Inferior parietal cortex (tissue), 1 donor: ENCODE measurements around the gene SLC25A2.
"Not testable (repeated sequence)": the region's sequence is repeated elsewhere in the genome, so short reads cannot be mapped to it uniquely, and the experiment has no call there.

Experiments
- DNase-seq: peaks from one replicate; pipeline ENCODE4 v3.0.0-alpha.2; 2016; ENCODE audit errors: extremely low spot score

SLC25A2 gene

DNA sequence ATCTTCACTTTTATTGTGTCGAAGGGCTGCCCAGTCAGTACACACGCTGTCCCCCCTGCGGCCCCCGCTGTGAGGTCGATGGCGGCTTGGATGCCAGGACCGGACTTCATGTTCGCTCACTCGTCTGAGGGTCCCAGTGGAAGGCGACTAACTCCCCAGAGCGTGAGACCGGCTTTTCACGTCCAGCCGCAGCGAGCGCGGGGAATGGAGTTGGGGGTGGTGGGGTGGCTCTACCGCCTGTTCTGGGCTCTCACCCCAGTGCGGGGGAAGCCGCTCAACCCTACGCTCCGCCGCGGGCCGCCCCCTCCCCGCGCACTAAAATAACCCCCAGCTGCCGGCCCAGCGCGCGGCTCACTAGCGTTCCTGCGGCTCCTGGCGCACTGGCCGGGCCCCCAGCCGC is at the start of gene SLC25A2:
Gene SLC25A2 (minus strand): TSS at position 294 of the 400 bp plus-strand sequence. CDS start 184 bp downstream, at position 110.
- DNase-seq, result no peak

DNA sequence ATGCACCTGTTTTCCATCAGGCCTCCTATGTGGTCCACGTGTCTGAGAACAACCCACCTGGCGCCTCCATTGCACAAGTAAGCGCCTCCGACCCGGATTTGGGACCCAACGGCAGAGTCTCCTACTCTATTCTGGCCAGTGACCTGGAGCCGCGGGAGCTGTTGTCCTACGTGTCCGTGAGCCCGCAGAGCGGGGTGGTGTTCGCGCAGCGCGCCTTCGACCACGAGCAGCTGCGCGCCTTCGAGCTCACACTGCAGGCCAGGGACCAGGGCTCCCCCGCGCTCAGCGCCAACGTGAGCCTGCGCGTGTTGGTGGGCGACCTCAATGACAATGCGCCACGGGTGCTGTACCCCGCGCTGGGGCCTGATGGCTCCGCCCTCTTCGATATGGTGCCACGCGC is 47.7 kb upstream of the SLC25A2 start:
- no peak for DNase-seq

DNA sequence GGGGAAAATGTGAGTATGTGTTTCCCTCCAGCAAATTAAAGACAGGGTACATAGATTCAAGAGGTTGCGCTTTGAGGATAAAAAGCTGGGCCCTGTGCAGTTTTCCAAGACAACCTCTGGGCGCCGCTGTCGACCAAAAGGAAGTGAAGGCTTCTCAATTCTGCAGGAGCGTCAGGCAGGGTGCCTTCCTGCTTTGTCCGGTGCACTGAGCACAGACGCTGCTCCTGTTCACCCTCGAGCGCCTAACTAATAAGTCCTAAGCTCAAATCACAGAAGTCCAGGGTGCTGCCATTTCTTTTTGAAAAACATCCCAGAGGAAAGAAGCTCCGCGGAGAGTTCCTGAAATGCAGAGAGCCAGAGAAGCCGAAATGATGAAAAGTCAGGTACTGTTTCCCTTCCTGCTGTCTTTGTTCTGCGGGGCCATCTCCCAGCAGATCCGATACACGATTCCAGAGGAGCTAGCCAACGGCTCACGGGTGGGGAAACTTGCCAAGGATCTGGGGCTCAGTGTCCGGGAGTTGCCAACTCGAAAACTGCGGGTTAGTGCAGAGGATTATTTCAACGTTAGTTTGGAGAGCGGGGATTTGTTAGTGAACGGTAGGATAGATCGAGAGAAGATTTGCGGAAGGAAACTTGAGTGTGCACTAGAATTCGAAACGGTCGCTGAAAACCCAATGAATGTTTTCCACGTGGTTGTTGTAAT is 46.2 kb upstream of the SLC25A2 start, which contains the start of gene PCDHGB1:
Gene PCDHGB1 (plus strand): TSS at position 183 of the 703 bp plus-strand sequence. CDS start 162 bp downstream, at position 345.
- peak; percentile 24 for DNase-seq

DNA sequence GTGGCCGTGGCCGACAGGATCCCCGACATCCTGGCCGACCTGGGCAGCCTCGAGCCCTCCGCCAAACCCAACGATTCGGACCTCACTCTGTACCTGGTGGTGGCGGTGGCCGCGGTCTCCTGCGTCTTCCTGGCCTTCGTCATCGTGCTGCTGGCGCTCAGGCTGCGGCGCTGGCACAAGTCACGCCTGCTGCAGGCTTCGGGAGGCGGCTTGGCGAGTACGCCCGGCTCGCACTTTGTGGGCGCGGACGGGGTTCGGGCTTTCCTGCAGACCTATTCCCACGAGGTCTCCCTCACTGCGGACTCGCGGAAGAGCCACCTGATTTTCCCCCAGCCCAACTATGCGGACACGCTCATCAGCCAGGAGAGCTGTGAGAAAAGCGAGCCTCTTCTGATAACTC is 42.2 kb upstream of the SLC25A2 start:
- DNase-seq, result not testable (repeated sequence)

DNA sequence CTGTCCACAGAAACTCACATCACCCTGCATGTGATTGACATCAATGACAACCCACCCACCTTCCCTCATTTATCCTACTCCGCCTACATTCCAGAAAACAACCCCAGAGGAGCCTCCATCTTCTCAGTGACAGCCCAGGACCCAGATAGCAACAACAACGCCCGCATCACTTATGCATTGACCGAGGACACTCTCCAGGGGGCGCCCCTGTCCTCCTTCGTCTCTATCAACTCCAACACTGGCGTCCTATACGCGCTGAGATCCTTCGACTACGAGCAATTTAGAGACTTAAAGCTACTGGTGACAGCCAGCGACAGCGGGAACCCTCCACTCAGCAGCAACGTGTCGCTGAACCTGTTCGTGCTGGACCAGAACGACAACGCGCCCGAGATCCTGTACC is 41.5 kb upstream of the SLC25A2 start:
- no peak for DNase-seq

DNA sequence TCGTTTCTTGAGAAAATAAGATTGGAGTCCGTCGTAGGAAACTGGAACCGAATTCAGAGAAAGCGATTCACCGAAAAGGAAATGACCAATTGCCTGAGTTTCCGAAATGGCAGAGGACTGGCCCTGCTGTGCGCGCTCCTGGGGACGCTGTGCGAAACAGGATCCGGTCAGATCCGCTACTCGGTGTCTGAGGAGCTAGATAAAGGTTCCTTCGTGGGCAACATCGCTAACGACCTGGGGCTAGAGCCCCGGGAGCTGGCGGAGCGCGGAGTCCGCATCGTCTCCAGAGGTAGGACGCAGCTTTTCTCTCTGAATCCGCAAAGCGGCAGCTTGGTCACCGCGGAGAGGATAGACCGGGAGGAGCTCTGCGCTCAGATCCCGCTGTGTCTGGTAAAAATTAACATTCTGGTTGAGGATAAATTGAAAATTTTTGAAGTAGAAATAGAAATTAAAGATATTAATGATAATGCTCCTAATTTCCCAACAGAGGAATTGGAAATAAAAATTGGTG is 40.2 kb upstream of the SLC25A2 start:
- no peak for DNase-seq

DNA sequence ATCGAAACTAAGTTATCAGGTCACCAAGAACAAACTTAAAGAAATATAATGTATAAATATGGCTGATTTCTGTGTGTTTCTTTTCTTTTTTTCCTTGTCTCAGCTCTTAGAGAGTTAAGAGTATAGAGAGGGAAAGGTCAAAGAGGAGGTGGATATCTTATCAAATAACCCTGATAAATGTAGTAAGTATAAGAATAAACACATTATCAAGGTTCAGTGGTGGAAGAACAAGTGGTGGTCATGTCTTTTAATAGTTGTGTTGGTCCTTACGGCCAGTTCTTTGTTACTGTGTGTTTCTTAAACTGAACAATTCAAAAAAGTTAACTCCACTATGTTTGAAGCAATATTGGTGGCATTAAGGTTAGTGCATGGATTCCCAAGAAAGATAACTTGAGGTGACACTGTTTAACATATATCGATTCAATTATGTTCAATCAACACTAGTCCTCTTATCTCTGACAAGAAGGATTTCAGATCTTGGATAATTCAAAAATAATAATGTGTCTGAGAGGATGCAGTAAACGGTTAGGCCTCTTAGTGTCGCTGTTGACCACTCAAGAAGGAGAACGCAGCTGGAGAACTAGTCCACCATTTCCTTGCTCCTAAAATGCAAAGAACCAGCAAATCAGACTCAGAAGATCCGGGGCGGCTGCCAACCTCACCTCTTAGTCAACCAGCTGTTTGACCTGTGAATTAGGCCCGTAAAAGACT is 39.5 kb upstream of the SLC25A2 start, which contains the start of gene PCDHGA3:
Gene PCDHGA3 (plus strand): TSS at position 588 of the 711 bp plus-strand sequence. CDS start 205 bp downstream, outside the sequence.
- DNase-seq, result no peak

DNA sequence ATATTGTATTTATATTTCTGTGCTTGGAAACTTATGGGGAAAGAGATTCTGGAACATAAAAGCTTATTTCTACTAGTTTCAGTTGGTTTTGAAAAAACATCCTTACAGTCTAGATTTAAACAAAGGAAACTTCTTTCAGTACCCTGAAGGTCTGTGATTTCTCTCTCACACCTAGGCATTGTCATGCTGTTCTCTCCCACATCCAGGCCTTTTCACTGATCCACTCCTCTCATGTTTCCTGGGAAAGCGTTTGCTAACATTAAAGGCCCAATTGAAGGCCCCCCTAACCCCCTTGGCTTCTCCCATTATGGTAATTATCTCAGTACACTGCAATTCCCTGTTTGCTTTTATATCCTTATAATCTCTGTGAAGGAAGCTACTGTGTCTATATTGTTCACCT is 38.9 kb upstream of the SLC25A2 start:
- DNase-seq, result no peak

DNA sequence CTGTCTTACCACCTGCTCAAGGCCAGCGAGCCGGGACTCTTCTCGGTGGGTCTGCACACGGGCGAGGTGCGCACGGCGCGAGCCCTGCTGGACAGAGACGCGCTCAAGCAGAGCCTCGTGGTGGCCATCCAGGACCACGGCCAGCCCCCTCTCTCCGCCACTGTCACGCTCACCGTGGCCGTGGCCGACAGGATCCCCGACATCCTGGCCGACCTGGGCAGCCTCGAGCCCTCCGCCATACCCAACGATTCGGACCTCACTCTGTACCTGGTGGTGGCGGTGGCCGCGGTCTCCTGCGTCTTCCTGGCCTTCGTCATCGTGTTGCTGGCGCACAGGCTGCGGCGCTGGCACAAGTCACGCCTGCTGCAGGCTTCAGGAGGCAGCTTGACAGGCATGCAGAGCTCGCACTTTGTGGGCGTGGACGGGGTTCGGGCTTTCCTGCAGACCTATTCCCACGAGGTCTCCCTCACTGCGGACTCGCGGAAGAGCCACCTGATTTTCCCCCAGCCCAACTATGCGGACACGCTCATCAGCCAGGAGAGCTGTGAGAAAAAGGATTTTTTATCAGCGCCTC is 37.0 kb upstream of the SLC25A2 start:
- DNase-seq, result not testable (repeated sequence)

DNA sequence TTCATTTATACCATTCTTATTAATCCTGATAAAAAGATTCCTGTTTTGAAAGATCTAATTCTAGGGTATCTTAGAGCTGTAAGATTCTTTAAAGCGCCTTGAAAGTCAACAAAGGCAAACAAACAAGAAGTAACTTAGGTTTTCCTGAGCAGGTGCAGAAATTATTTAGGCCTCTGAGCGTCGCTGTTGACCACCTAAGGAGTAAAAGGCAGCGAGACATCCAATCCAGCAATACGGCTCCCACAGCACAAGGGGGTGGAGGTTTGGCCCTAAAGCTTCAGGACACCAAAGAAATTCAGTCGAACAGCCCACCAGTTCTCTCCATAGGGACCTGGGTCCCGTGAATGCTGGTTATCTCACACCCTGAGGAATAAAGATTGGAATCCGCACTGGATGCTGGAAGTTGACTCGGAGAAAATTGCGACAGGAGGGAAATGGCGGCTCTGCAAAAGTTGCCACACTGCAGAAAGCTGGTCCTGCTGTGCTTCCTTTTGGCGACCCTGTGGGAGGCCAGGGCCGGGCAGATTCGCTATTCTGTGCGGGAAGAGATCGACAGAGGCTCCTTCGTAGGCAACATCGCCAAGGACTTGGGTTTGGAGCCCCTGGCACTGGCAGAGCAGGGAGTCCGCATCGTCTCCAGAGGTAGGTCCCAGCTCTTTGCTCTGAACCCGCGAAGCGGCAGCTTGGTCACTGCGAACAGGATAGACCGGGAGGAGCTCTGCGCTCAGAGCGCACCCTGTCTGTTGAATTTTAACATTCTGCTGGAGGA is 34.9 kb upstream of the SLC25A2 start, which contains the start of gene PCDHGA2:
Gene PCDHGA2 (plus strand): TSS at position 223 of the 769 bp plus-strand sequence.
- no peak for DNase-seq

DNA sequence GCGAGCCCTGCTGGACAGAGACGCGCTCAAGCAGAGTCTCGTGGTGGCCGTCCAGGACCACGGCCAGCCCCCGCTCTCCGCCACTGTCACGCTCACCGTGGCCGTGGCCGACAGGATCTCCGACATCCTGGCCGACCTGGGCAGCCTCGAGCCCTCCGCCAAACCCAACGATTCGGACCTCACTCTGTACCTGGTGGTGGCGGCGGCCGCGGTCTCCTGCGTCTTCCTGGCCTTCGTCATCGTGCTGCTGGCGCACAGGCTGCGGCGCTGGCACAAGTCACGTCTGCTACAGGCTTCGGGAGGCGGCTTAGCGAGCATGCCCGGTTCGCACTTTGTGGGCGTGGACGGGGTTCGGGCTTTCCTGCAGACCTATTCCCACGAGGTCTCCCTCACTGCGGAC is 28.7 kb upstream of the SLC25A2 start:
- not testable (repeated sequence) for DNase-seq

DNA sequence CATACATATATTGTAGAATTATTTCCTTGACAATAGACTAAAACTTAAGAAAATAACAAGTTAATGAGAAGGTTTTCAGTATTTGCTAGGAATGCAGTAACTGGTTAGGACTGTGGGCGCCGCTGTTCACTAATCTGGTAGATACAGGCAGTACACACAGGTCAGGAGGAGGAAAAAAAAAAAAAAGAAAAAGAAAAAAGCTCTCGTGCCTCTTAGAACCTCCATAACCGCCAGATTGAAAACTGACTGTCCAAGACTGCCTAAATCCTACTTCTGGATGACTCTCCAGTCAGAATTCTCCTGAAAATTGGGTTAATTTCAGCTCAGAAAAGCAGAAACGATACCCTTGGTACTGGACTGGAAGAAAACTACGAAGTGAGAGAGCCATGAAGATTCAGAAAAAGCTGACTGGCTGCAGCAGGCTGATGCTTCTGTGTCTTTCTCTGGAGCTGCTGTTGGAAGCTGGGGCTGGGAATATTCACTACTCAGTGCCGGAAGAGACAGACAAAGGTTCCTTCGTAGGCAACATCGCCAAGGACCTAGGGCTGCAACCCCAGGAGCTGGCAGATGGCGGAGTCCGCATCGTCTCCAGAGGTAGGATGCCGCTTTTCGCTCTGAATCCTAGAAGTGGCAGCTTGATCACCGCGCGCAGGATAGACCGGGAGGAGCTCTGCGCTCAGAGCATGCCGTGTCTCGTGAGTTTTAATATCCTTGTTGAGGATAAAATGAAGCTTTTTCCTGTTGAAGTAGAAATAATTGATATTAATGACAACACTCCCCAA is 26.6 kb upstream of the SLC25A2 start, which contains the start of gene PCDHGA1:
Gene PCDHGA1 (plus strand): TSS at position 216 of the 782 bp plus-strand sequence.
- DNase-seq, result no peak

DNA sequence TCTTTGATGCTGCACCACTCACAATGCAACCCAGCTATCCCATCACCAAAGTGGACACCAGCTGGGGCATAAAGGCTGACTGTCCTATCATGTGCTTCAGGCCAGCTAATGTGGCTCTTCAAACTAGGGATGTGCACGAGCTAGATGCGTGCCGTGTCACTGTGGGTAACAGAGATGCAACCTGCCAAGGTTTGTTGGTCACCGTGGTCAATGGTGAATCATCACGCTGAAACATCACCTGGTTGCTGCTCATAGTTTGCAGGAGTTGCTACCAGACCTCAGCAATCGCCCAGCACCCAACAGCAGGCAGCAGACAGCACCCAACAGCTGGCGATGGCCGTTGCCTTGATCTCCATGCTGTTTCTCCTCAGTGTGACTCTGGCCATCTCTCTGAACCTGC is 24.4 kb upstream of the SLC25A2 start:
- DNase-seq, result no peak

DNA sequence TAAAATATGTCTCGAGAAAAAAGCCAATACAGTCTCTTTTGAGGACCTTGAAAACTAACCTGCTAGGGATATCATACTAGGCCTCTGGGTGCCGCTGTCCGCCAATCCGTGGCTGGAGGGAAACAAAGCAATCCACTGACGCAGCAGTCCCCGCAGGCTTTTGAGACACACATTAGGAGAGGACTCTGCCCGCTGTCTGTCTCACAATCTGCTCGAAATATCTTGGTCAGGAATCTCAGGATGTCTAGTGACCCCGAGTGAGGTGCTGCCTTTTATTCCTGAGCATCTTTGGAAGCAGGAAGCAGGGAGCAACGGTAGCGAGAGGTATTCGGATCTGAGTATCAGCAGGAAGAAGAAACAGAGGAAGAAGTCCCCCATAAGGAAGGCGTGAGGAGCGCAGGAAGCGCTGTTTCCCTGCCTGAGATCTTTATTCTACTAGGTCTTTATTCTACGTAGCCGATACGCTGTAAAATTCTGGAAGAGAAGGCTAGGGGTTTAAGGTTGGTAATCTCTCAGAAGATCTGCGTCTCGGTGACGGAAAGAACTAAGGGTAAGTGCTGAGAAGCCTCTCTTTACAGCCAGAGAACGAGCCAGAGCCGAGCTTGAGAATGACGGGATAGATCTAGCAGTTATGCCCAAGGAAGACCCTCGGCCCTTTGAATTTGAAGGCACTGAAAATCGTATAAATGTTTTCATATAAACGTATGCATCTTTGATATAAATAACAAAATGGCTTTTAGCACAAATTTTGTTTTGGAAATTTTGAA is 22.4 kb upstream of the SLC25A2 start:
- DNase-seq, result peak; percentile 75

DNA sequence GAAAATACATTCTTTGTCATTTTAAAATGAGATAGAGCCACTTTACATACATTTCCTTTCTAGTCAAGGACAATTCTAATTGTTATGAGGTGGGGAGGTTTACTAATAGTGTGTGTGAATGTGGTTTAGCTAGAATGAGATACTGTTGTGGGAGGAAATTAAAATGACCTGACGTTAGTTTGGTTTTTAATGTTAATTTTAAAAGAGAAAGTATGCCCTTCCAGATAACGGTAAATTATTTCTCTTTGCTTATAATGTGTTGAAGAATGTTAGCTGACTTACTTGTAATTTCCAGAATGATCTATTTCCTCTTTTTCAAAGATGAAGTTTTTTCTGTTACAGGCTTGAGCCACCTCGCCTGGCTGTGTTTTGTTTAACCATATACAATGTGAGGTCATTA is 18.4 kb upstream of the SLC25A2 start:
- no peak for DNase-seq

DNA sequence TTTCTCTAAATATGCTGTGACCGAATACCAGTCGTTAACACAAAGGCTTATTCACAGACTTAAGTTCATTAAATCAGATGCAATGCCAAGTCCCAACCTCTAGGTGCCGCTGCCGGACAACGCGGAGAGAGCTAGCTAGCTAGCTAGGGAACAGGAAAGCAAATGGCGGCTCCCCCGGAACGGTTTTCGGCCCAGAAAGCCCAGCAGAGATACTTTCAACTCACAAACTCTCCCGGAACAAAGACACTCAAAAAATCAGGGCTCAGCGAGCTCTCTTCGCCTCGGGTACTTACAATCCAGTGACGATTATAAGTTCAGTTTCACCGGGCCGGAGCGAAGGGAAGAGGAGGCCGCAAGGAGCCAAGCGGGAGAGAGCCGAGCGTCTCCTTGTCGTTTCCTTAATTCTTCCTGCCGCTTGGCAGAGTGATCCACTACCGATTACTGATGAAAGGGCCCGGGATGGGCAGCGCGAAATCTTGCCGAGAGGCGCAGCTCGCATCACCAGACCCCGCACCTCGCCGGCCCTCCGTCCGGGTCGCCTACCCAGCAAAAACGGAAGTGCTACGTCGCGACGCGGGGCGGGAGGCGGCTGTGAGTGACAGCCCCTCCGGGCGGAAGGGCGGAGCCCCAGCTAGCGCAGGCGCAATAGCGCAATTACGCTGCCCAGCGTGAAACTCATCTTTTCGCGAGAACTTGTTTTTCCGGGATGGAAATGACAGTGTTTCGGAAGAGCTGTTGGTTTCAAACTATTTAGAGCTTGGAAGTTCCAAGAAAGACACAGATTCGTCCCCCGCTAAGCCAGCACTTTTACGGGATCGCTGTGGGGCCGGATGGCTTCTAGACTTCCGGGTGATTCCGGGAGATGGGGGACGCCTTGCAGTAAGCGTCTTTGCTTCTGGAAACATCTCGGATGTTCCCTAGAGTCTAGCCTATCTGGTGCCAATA is 16.6 kb upstream of the SLC25A2 start, which contains the start of gene TAF7:
Gene TAF7 (minus strand): TSS at position 560 of the 945 bp plus-strand sequence. CDS start 740 bp downstream, outside the sequence.
- peak; percentile 94 for DNase-seq

DNA sequence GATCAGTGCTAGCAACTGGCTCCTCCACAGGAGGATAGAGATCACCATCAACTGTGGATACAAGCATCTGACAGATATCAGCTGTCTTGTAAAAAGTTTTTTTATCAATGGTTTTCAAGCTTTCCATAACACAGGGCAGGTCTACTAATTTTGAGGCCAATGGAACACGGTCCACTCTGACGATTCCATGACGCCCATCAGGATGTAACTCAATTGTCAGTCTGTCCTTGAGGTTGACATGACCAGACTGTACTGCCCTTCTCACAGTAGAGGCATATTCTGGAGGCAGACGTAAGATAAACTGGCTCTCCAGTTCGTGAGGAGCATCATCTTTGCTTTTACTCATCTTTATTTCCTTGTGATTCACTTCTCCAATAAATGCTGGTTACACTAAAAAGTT is 15.8 kb upstream of the SLC25A2 start:
- no peak for DNase-seq

DNA sequence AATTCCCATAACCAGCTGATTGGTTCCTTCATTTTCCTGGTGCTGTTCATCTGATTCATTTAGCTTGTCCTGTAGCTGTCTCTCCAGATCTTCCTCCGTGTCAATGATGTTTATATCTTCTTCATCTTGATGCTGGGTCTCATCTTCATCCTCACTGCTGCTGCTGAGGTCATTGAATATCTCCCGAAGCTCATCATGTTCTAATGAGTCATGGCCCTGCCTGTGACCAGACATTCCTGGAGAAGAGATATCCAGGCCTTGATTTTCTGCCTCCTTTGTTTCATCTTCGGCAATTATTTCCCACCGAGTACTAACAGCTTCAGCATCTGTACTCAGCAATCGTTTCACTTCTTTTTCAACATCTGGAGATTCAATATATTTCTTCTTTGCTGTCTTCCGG is 15.4 kb upstream of the SLC25A2 start:
- no peak for DNase-seq

DNA sequence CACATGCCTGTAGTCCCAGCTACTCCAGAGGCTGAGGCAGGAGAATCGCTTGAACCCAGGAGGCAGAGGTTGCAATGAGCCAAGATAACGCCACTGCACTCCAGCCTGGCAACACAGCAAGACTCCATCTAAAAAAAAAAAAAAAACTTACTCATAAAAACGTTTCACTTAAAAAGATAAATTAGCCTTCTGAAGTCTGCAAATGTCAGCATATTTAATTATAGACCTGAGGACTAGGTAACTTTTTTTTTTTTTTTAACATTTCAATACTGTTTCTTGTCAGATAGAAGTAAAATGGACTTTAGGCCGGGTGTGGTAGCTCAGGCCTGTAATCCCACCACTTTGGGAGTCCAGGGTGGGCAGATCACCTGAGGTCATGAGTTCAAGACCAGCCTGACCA is 13.1 kb upstream of the SLC25A2 start:
- not testable (repeated sequence) for DNase-seq
